ENCODE data around the gene CDKAL1. TPM values are rescaled to one million over a fixed set of nuclear protein-coding genes. Genes with fewer than 3 reads are reported as not detected.

The CDKAL1 gene
- total RNA-seq: 19.9 TPM
- 9.8 TPM for polyA plus RNA-seq
- long read RNA-seq, donor 1: 0 reads
- long read RNA-seq, donor 2: 0 reads
- long read RNA-seq, donor 3, partial matches to known transcripts: 0 of 3 reads
- long read RNA-seq, donor 3, other reads (novel, unspliced or antisense): 0 of 3 reads
- long read RNA-seq, donor 4, partial matches to known transcripts: 0 of 1 reads
- long read RNA-seq, donor 4, other reads (novel, unspliced or antisense): 0 of 1 reads
- long read RNA-seq, donor 5, partial matches to known transcripts: 0 of 3 reads
- long read RNA-seq, donor 5, other reads (novel, unspliced or antisense): 0 of 3 reads
- long read RNA-seq, donor 6, partial matches to known transcripts: 0 of 1 reads
- long read RNA-seq, donor 6, other reads (novel, unspliced or antisense): 0 of 1 reads
- long read RNA-seq, donor 7, partial matches to known transcripts: 0 of 2 reads
- long read RNA-seq, donor 7, other reads (novel, unspliced or antisense): 0 of 2 reads
- long read RNA-seq, donor 8, partial matches to known transcripts: 5 of 6 reads
- long read RNA-seq, donor 8, other reads (novel, unspliced or antisense): 0 of 6 reads
- long read RNA-seq, donor 9, partial matches to known transcripts: 0 of 2 reads
- long read RNA-seq, donor 9, other reads (novel, unspliced or antisense): 0 of 2 reads
- long read RNA-seq, donor 10: 0 reads

- peak within 1 kb of the TSS; percentile 74 to 87 for H3K4me3 ChIP-seq (ENCODE audit: low read length in 2 of 2)
- H3K27ac ChIP-seq (ENCODE audit: low read depth in 1 of 2, low read length in 1 of 2): peak within 1 kb of the TSS; percentile 75 to 87
- peaks cover 4 to 7% of the 10 kb centered on the region in 2 donors for H3K4me1 ChIP-seq (ENCODE audit: control insufficient read depth in 2 of 2, insufficient read depth in 2 of 2, low read length in 2 of 2)
- WGBS: 2% methylated on average over 31 of the region's 31 CpGs
- H3K27me3 ChIP-seq (ENCODE audit: control insufficient read depth in 2 of 2, insufficient read depth in 1 of 2, low read length in 1 of 2): no peaks in the 10 kb centered on the region
- peak; percentile 80 to 97 (median 89) for DNase-seq (ENCODE audit: low read depth in 6 of 9, low spot score in 9 of 9)
- no peaks in the 10 kb centered on the region for H3K36me3 ChIP-seq (ENCODE audit: control insufficient read depth in 2 of 2, insufficient read depth in 2 of 2, low read length in 1 of 2)
- H3K9me3 ChIP-seq (ENCODE audit: control insufficient read depth in 2 of 2, insufficient read depth in 1 of 2, low read length in 1 of 2): no peaks in the 10 kb centered on the region
These were observed at the start of gene CDKAL1 for GRCh38 chr6:20534295-20535262. CDKAL1 (plus strand) TSS chr6:20534457; CDS start chr6:20546351, 11,894 bp downstream.

GRCh38 chr6:20486641-20487040 lies 47.6 kb upstream of the CDKAL1 start:
- Histone ChIP-seq H3K4me1 (ENCODE audit: control insufficient read depth in 2 of 2, insufficient read depth in 2 of 2, low read length in 2 of 2) (no peaks in the 10 kb centered on the region), H3K4me3 (ENCODE audit: low read length in 2 of 2) (no peak overlapping the region), H3K27ac (ENCODE audit: low read depth in 1 of 2, low read length in 1 of 2) (no peak overlapping the region), H3K9me3 (ENCODE audit: control insufficient read depth in 2 of 2, insufficient read depth in 1 of 2, low read length in 1 of 2) (no peaks in the 10 kb centered on the region), H3K27me3 (ENCODE audit: control insufficient read depth in 2 of 2, insufficient read depth in 1 of 2, low read length in 1 of 2) (no peaks in the 10 kb centered on the region), H3K36me3 (ENCODE audit: control insufficient read depth in 2 of 2, insufficient read depth in 2 of 2, low read length in 1 of 2) (peaks cover 13 to 52% of the 10 kb centered on the region in 2 donors)
- DNase-seq (ENCODE audit: low read depth in 6 of 9, low spot score in 9 of 9): no peak
- WGBS: 98% methylated on average over 4 of the region's 4 CpGs

DNA sequence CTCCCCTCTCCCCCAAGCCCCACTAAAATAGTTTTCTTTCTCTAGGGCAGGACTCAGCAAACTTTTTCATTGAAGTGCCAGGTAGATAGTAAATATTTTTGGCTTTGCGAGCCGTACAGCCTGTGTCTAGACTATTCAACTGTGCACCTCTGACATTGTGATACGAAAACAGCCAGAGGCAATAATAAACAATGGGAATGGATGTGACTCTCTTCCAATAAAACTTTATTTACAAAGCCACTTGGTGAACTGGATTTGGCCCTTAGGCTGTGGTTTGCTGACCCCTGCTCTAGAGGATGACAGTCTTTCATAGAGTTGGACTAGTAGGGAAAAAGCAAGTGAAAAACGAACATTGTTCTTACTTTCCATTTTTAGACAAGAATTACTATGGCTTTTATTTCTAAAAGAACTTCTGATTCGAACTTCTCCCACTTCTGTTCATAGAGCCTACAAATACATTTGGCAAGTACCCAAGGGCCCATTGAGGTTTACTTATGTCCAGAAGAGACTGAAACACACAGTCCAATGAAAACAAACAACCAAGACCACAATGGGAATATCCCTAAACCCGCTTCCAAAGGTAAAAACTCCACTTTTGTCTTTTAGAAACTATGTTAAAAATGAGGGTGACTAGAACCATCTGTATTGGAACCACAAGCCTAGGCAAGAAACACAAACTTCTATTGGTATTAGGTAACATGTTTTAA lies 46.4 kb upstream of the CDKAL1 start:
- no peak overlapping the region for H3K27ac ChIP-seq (ENCODE audit: low read depth in 1 of 2, low read length in 1 of 2)
- no peaks in the 10 kb centered on the region for H3K4me1 ChIP-seq (ENCODE audit: control insufficient read depth in 2 of 2, insufficient read depth in 2 of 2, low read length in 2 of 2)
- DNase-seq (ENCODE audit: low read depth in 6 of 9, low spot score in 9 of 9): no peak
- 96% methylated on average over 6 of the region's 6 CpGs for WGBS
- peaks cover 12 to 45% of the 10 kb centered on the region in 2 donors for H3K36me3 ChIP-seq (ENCODE audit: control insufficient read depth in 2 of 2, insufficient read depth in 2 of 2, low read length in 1 of 2)
- H3K27me3 ChIP-seq (ENCODE audit: control insufficient read depth in 2 of 2, insufficient read depth in 1 of 2, low read length in 1 of 2): no peaks in the 10 kb centered on the region
- H3K9me3 ChIP-seq (ENCODE audit: control insufficient read depth in 2 of 2, insufficient read depth in 1 of 2, low read length in 1 of 2): no peaks in the 10 kb centered on the region
- H3K4me3 ChIP-seq (ENCODE audit: low read length in 2 of 2): no peak overlapping the region

DNA sequence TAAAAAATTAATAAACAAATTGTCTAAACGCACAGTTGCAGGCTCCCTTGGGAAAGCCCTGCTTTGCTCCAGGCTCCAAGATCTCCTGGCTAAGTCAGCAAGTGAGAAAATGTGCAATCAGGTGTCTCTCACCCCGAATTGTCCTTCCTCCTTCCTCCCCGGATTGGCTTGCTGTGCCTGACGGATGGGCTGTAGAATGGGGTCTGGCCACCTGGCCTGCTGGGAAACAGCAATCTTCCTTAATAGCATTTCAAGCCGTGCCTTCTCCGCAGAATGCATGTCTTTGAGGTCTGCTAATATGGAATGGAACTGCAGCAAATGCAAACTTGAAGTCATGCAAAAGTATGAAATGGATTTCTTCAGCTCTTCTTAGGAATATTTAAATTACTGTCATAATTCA lies 43.7 kb upstream of the CDKAL1 start:
- Histone ChIP-seq H3K4me1 (ENCODE audit: control insufficient read depth in 2 of 2, insufficient read depth in 2 of 2, low read length in 2 of 2) (no peaks in the 10 kb centered on the region), H3K9me3 (ENCODE audit: control insufficient read depth in 2 of 2, insufficient read depth in 1 of 2, low read length in 1 of 2) (no peaks in the 10 kb centered on the region), H3K27me3 (ENCODE audit: control insufficient read depth in 2 of 2, insufficient read depth in 1 of 2, low read length in 1 of 2) (no peaks in the 10 kb centered on the region), H3K4me3 (ENCODE audit: low read length in 2 of 2) (no peak overlapping the region), H3K27ac (ENCODE audit: low read depth in 1 of 2, low read length in 1 of 2) (no peak overlapping the region), H3K36me3 (ENCODE audit: control insufficient read depth in 2 of 2, insufficient read depth in 2 of 2, low read length in 1 of 2) (peaks cover 12 to 35% of the 10 kb centered on the region in 2 donors)
- WGBS: 99% methylated on average over 6 of the region's 6 CpGs
- DNase-seq (ENCODE audit: low read depth in 6 of 9, low spot score in 9 of 9): no peak

- H3K36me3 ChIP-seq (ENCODE audit: control insufficient read depth in 2 of 2, insufficient read depth in 2 of 2, low read length in 1 of 2): peaks cover 12 to 30% of the 10 kb centered on the region in 2 donors
- 99% methylated on average over 2 of the region's 2 CpGs for WGBS
These were observed 42.2 kb upstream of the CDKAL1 start for GRCh38 chr6:20492099-20492498.

GRCh38 chr6:20497216-20498040 lies 36.8 kb upstream of the CDKAL1 start:
- WGBS: 90% methylated on average over 8 of the region's 8 CpGs
- Histone ChIP-seq H3K4me1 (ENCODE audit: control insufficient read depth in 2 of 2, insufficient read depth in 2 of 2, low read length in 2 of 2) (no peaks in the 10 kb centered on the region), H3K9me3 (ENCODE audit: control insufficient read depth in 2 of 2, insufficient read depth in 1 of 2, low read length in 1 of 2) (no peaks in the 10 kb centered on the region), H3K4me3 (ENCODE audit: low read length in 2 of 2) (no peak overlapping the region), H3K27me3 (ENCODE audit: control insufficient read depth in 2 of 2, insufficient read depth in 1 of 2, low read length in 1 of 2) (no peaks in the 10 kb centered on the region), H3K36me3 (ENCODE audit: control insufficient read depth in 2 of 2, insufficient read depth in 2 of 2, low read length in 1 of 2) (peaks cover 0 to 2% of the 10 kb centered on the region in 2 donors), H3K27ac (ENCODE audit: low read depth in 1 of 2, low read length in 1 of 2) (no peak overlapping the region)
- no peak for DNase-seq (ENCODE audit: low read depth in 6 of 9, low spot score in 9 of 9)

More at GRCh38 chr6:20492099-20492498, 42.2 kb upstream of the CDKAL1 start:
- H3K4me1 ChIP-seq (ENCODE audit: control insufficient read depth in 2 of 2, insufficient read depth in 2 of 2, low read length in 2 of 2): no peaks in the 10 kb centered on the region
- no peak for DNase-seq (ENCODE audit: low read depth in 6 of 9, low spot score in 9 of 9)
- no peak overlapping the region for H3K27ac ChIP-seq (ENCODE audit: low read depth in 1 of 2, low read length in 1 of 2)
- no peaks in the 10 kb centered on the region for H3K9me3 ChIP-seq (ENCODE audit: control insufficient read depth in 2 of 2, insufficient read depth in 1 of 2, low read length in 1 of 2)
- H3K4me3 ChIP-seq (ENCODE audit: low read length in 2 of 2): no peak overlapping the region
- H3K27me3 ChIP-seq (ENCODE audit: control insufficient read depth in 2 of 2, insufficient read depth in 1 of 2, low read length in 1 of 2): no peaks in the 10 kb centered on the region

DNA sequence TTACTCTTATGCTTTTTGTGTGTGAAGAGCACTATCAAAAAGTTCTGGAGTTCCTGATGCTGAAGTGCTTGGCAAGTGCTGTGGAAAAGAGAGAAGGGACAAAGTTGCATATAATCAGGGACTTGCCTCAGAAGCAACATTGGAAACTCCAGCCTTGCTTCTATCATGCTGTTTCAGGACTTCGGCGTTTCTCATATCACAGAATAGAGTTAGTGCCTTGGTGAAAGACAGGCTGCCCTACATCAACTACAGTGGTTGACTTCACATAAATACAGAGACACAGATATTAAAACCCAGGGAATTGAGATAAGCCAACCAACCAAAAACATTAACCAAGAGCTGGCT lies 36.2 kb upstream of the CDKAL1 start:
- no peak for DNase-seq (ENCODE audit: low read depth in 6 of 9, low spot score in 9 of 9)
- no peaks in the 10 kb centered on the region for H3K4me1 ChIP-seq (ENCODE audit: control insufficient read depth in 2 of 2, insufficient read depth in 2 of 2, low read length in 2 of 2)
- H3K27ac ChIP-seq (ENCODE audit: low read depth in 1 of 2, low read length in 1 of 2): no peak overlapping the region
- WGBS: 99% methylated on average over 2 of the region's 2 CpGs
- H3K27me3 ChIP-seq (ENCODE audit: control insufficient read depth in 2 of 2, insufficient read depth in 1 of 2, low read length in 1 of 2): no peaks in the 10 kb centered on the region
- no peaks in the 10 kb centered on the region for H3K9me3 ChIP-seq (ENCODE audit: control insufficient read depth in 2 of 2, insufficient read depth in 1 of 2, low read length in 1 of 2)
- peaks cover 0 to 2% of the 10 kb centered on the region in 2 donors for H3K36me3 ChIP-seq (ENCODE audit: control insufficient read depth in 2 of 2, insufficient read depth in 2 of 2, low read length in 1 of 2)
- H3K4me3 ChIP-seq (ENCODE audit: low read length in 2 of 2): no peak overlapping the region

DNA sequence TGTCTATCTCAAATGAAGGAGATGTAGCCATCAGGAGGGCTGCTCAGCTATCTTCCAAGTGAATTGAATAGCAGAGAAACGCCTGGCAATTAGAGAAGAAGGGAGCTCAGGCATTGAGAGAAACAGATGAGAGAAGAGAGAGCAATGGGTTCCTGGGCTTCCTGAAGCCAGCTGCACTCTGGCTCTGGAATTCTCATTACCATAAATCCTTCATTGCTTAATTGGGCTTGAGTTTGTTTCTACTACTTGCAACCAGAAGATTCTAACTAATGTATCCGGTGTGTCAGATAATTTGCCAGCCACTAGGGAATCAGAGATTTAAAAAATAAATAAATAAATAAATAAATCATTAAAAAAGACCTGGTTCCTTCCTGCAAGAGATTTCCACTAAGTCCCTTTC lies 25.0 kb upstream of the CDKAL1 start:
- no peaks in the 10 kb centered on the region for H3K36me3 ChIP-seq (ENCODE audit: control insufficient read depth in 2 of 2, insufficient read depth in 2 of 2, low read length in 1 of 2)
- 93% methylated on average over 2 of the region's 2 CpGs for WGBS
- no peaks in the 10 kb centered on the region for H3K4me1 ChIP-seq (ENCODE audit: control insufficient read depth in 2 of 2, insufficient read depth in 2 of 2, low read length in 2 of 2)

More for the DNA sequence above, 25.0 kb upstream of the CDKAL1 start:
- Histone ChIP-seq H3K9me3 (ENCODE audit: control insufficient read depth in 2 of 2, insufficient read depth in 1 of 2, low read length in 1 of 2) (no peaks in the 10 kb centered on the region), H3K27ac (ENCODE audit: low read depth in 1 of 2, low read length in 1 of 2) (no peak overlapping the region), H3K27me3 (ENCODE audit: control insufficient read depth in 2 of 2, insufficient read depth in 1 of 2, low read length in 1 of 2) (no peaks in the 10 kb centered on the region), H3K4me3 (ENCODE audit: low read length in 2 of 2) (no peak overlapping the region)
- DNase-seq (ENCODE audit: low read depth in 6 of 9, low spot score in 9 of 9): no peak

Measured in thymus (tissue), 14 donors.